GM23338 (cell line): ENCODE results near the gene RNASE8. TPM values are rescaled to one million over a fixed set of nuclear protein-coding genes. Genes with fewer than 3 reads are reported as not detected.

Experiments used
- ATAC-seq: fragments of 200-7000 bp; cut with Tn5 transposase; 3 replicates; pipeline ENCODE4 v1.9.1; 2020
- DNase-seq: peaks from one replicate; pipeline ENCODE4 v3.0.0-alpha.2; 2015; ENCODE audit warnings: low spot score
- H2AFZ ChIP-seq: fragments of 200-600 bp; sonication (generic); 2 replicates; pipeline ENCODE4 v1.8.0; 2016; ENCODE audit warnings: antibody characterized with exemption, mild to moderate bottlenecking, moderate library complexity
- H3F3A ChIP-seq: fragments of 200-600 bp; sonication (generic); replicated peaks from 2 replicates; pipeline ENCODE4 v1.8.0; 2017; ENCODE audit warnings: antibody characterized with exemption, mixed run types, low read depth
- H3K27ac ChIP-seq: fragments of 200-600 bp; sonication (generic); 2 replicates; pipeline ENCODE4 v1.6.1; 2016; ENCODE audit warnings: low read depth
- H3K27me3 ChIP-seq: fragments of 200-600 bp; sonication (generic); 2 replicates; pipeline ENCODE4 v1.8.0; 2016; ENCODE audit warnings: mild to moderate bottlenecking, mixed run types, moderate library complexity; ENCODE audit not compliant: insufficient read depth
- H3K36me3 ChIP-seq: fragments of 200-600 bp; sonication (generic); 2 replicates; pipeline ENCODE4 v1.8.0; 2016; ENCODE audit warnings: mild to moderate bottlenecking; ENCODE audit not compliant: insufficient read depth
- H3K4me1 ChIP-seq: fragments of 200-600 bp; sonication (generic); 2 replicates; pipeline ENCODE4 v1.8.0; 2016; ENCODE audit warnings: mild to moderate bottlenecking, moderate library complexity; ENCODE audit not compliant: insufficient read depth
- H3K4me2 ChIP-seq: fragments of 200-600 bp; sonication (generic); 2 replicates; pipeline ENCODE4 v1.7.1; 2017; ENCODE audit warnings: mixed run types
- H3K4me3 ChIP-seq: fragments of 200-600 bp; sonication (generic); 2 replicates; pipeline ENCODE4 v1.6.1; 2016; ENCODE audit warnings: mixed run types
- H3K79me2 ChIP-seq: fragments of 200-600 bp; sonication (generic); replicated peaks from 2 replicates; pipeline ENCODE4 v1.8.0; 2017; ENCODE audit warnings: mild to moderate bottlenecking; ENCODE audit not compliant: insufficient read depth
- H3K9me2 ChIP-seq: fragments of 200-600 bp; sonication (generic); 2 replicates; pipeline ENCODE4 v1.8.0; 2017; ENCODE audit not compliant: insufficient read depth
- H4K20me1 ChIP-seq: fragments of 200-600 bp; sonication (generic); replicated peaks from 2 replicates; pipeline ENCODE4 v1.8.0; 2017; ENCODE audit warnings: mild to moderate bottlenecking; ENCODE audit not compliant: insufficient read depth
- H3K27ac Mint-ChIP-seq: 2 replicates; pipeline ENCODE4 v1.8.0; 2020; ENCODE audit warnings: inconsistent platforms, mild to moderate bottlenecking, moderate library complexity, mixed read lengths
- H3K27me3 Mint-ChIP-seq: 3 replicates; pipeline ENCODE4 v1.8.0; 2022; ENCODE audit warnings: low read depth, mild to moderate bottlenecking, moderate library complexity, mixed read lengths, inconsistent platforms; ENCODE audit not compliant: insufficient read depth, poor library complexity
- H3K36me3 Mint-ChIP-seq: 3 replicates; pipeline ENCODE4 v1.8.0; 2021; ENCODE audit warnings: low read depth, mild to moderate bottlenecking, inconsistent platforms, moderate library complexity, mixed read lengths
- H3K4me1 Mint-ChIP-seq: 3 replicates; pipeline ENCODE4 v1.8.0; 2020; ENCODE audit warnings: mild to moderate bottlenecking, inconsistent platforms, mixed read lengths
- H3K4me3 Mint-ChIP-seq: 3 replicates; pipeline ENCODE4 v1.8.0; 2021; ENCODE audit warnings: moderate library complexity, mild to moderate bottlenecking, inconsistent platforms, mixed read lengths
- H3K9me3 Mint-ChIP-seq: 3 replicates; pipeline ENCODE4 v1.8.0; 2020; ENCODE audit warnings: moderate library complexity, mild to moderate bottlenecking, inconsistent platforms, mixed read lengths
- CREB1 ChIP-seq: fragments of 250-450 bp; sonication (Bioruptor Pico); IDR thresholded peaks from 2 replicates; pipeline ENCODE4 v1.5.0; 2020; ENCODE audit warnings: low read depth, mild to moderate bottlenecking, moderate library complexity
- EZH2 ChIP-seq: fragments of 200-600 bp; sonication (generic); IDR thresholded peaks from one replicate; pipeline ENCODE4 v1.8.0; 2017; ENCODE audit warnings: antibody characterized with exemption, mild to moderate bottlenecking, low read depth; ENCODE audit not compliant: unreplicated experiment
- EZH2phosphoT487 ChIP-seq: fragments of 200-600 bp; sonication (generic); IDR thresholded peaks from one replicate; pipeline ENCODE4 v1.8.1; 2018; ENCODE audit warnings: antibody characterized with exemption; ENCODE audit not compliant: unreplicated experiment
- JUNB ChIP-seq: IDR thresholded peaks from one replicate; pipeline ENCODE4 v1.6.1; 2016; ENCODE audit warnings: antibody characterized with exemption; ENCODE audit not compliant: unreplicated experiment
- NANOG ChIP-seq: IDR thresholded peaks from 2 replicates; pipeline ENCODE4 v1.6.1; 2016; ENCODE audit warnings: antibody characterized with exemption, borderline replicate concordance
- POLR2AphosphoS5 ChIP-seq: IDR thresholded peaks from 2 replicates; pipeline ENCODE4 v1.6.1; 2016; ENCODE audit warnings: antibody characterized with exemption, low read depth
- STAT1 ChIP-seq: IDR thresholded peaks from one replicate; pipeline ENCODE4 v1.6.1; 2016; ENCODE audit warnings: antibody characterized with exemption; ENCODE audit not compliant: unreplicated experiment
- ZNF114 ChIP-seq: fragments of 250-450 bp; sonication (Bioruptor Pico); IDR thresholded peaks from 2 replicates; pipeline ENCODE4 v1.5.0; 2020; ENCODE audit warnings: mild to moderate bottlenecking, moderate library complexity
- ZNF331 ChIP-seq: fragments of 250-450 bp; sonication (Bioruptor Pico); IDR thresholded peaks from 2 replicates; pipeline ENCODE4 v1.5.0; 2020; ENCODE audit warnings: low read depth, mild to moderate bottlenecking, moderate library complexity
- polyA plus RNA-seq: library from polyadenylated mRNA; unstranded; fragments of >200 nt; fragmentation: Nextera tagmentation; extraction: Ambion mirVana; gene quantifications from 2 replicates; pipeline ENCODE4 v1.2.1, GENCODE V29; 2016
- total RNA-seq: library from RNA; depleted of rRNA; stranded (reverse); fragments of >200 nt; shearing (Covaris generic); gene quantifications from 2 replicates; pipeline ENCODE4 v1.2.3, GENCODE V29; 2014
- TF ChIP-seq, protein P1 (sequence below), 2 experiments: fragments of 200-600 bp in 1 of 2; sonication (generic) in 1 of 2; conservative IDR thresholded peaks; 2 replicates each; pipeline versions ENCODE4 v1.5.1 to v1.6.1; 2016 to 2017; ENCODE audit warnings: antibody characterized with exemption in 2 of 2, low read depth in 2 of 2, mild to moderate bottlenecking in 2 of 2, moderate library complexity in 1 of 2
- TF ChIP-seq, protein P2 (sequence below): IDR thresholded peaks from one replicate; pipeline ENCODE4 v1.6.1; 2018; ENCODE audit warnings: antibody characterized with exemption; ENCODE audit not compliant: unreplicated experiment
- TF ChIP-seq, protein P3 (sequence below): IDR thresholded peaks from 2 replicates; pipeline ENCODE4 v1.6.1; 2016; ENCODE audit warnings: antibody characterized with exemption

RNASE8 gene
- total and polyA plus RNA-seq, 2 experiments from 2014 or later = not detected

GRCh38 chr14:21014761-21015190, 42.8 kb upstream of the RNASE8 start:
- H3K79me2 ChIP-seq = no peaks in the 10 kb centered on the region
- H3K27me3 Mint-ChIP-seq = peaks cover 5% of the 10 kb centered on the region
- no peak overlapping the region for H3K27ac ChIP-seq
- ATAC-seq (peak; percentile 92), DNase-seq (peak; percentile 98)
- no peak overlapping the region for H3K27ac Mint-ChIP-seq
- no peaks in the 10 kb centered on the region for H3K9me3 Mint-ChIP-seq
- H3K4me2 ChIP-seq = no peak overlapping the region
- H3K36me3 Mint-ChIP-seq = peaks cover 3% of the 10 kb centered on the region; the same call in 2 of the 3 replicates
- H2AFZ ChIP-seq = no peak overlapping the region
- TF ChIP-seq, protein P1, sequence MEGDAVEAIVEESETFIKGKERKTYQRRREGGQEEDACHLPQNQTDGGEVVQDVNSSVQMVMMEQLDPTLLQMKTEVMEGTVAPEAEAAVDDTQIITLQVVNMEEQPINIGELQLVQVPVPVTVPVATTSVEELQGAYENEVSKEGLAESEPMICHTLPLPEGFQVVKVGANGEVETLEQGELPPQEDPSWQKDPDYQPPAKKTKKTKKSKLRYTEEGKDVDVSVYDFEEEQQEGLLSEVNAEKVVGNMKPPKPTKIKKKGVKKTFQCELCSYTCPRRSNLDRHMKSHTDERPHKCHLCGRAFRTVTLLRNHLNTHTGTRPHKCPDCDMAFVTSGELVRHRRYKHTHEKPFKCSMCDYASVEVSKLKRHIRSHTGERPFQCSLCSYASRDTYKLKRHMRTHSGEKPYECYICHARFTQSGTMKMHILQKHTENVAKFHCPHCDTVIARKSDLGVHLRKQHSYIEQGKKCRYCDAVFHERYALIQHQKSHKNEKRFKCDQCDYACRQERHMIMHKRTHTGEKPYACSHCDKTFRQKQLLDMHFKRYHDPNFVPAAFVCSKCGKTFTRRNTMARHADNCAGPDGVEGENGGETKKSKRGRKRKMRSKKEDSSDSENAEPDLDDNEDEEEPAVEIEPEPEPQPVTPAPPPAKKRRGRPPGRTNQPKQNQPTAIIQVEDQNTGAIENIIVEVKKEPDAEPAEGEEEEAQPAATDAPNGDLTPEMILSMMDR (conservative IDR thresholded peaks at IDR 0.05; ENCODE audit: low read depth in 2 of 2) = peak; percentile 91 to 97
- TF ChIP-seq ZNF331 (CRISPR knock-in tag) (no peak), ZNF114 (CRISPR knock-in tag) (no peak), NANOG (no peak), JUNB (no peak), EZH2phosphoT487 (no peak), POLR2AphosphoS5 (no peak), EZH2 (no peak), CREB1 (CRISPR knock-in tag) (peak; percentile 4; the same call in 1 of the 2 replicates), STAT1 (no peak)
- TF ChIP-seq, protein P2, sequence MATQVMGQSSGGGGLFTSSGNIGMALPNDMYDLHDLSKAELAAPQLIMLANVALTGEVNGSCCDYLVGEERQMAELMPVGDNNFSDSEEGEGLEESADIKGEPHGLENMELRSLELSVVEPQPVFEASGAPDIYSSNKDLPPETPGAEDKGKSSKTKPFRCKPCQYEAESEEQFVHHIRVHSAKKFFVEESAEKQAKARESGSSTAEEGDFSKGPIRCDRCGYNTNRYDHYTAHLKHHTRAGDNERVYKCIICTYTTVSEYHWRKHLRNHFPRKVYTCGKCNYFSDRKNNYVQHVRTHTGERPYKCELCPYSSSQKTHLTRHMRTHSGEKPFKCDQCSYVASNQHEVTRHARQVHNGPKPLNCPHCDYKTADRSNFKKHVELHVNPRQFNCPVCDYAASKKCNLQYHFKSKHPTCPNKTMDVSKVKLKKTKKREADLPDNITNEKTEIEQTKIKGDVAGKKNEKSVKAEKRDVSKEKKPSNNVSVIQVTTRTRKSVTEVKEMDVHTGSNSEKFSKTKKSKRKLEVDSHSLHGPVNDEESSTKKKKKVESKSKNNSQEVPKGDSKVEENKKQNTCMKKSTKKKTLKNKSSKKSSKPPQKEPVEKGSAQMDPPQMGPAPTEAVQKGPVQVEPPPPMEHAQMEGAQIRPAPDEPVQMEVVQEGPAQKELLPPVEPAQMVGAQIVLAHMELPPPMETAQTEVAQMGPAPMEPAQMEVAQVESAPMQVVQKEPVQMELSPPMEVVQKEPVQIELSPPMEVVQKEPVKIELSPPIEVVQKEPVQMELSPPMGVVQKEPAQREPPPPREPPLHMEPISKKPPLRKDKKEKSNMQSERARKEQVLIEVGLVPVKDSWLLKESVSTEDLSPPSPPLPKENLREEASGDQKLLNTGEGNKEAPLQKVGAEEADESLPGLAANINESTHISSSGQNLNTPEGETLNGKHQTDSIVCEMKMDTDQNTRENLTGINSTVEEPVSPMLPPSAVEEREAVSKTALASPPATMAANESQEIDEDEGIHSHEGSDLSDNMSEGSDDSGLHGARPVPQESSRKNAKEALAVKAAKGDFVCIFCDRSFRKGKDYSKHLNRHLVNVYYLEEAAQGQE = no peak
- no peak overlapping the region for H3K4me3 ChIP-seq
- no peaks in the 10 kb centered on the region for H3K36me3 ChIP-seq
- H3K4me1 Mint-ChIP-seq = peaks cover 9% of the 10 kb centered on the region
- no peaks in the 10 kb centered on the region for H4K20me1 ChIP-seq
- 0 out of 2 replicates have a peak, but pooled peaks cover 7% of the 10 kb centered on the region for H3K4me1 ChIP-seq
- H3K4me3 Mint-ChIP-seq = no peak overlapping the region
- no peaks in the 10 kb centered on the region for H3K9me2 ChIP-seq
- no peaks in the 10 kb centered on the region for H3F3A ChIP-seq
- H3K27me3 ChIP-seq = no peaks in the 10 kb centered on the region

- Histone ChIP-seq H3K9me2 (no peaks in the 10 kb centered on the region), H3K4me1 (0 out of 2 replicates have a peak, but pooled peaks cover 7% of the 10 kb centered on the region), H3K4me2 (no peak overlapping the region), H3K27me3 (no peaks in the 10 kb centered on the region), H4K20me1 (no peaks in the 10 kb centered on the region), H3K4me3 (no peak overlapping the region), H2AFZ (no peak overlapping the region), H3F3A (no peaks in the 10 kb centered on the region), H3K79me2 (no peaks in the 10 kb centered on the region), H3K27ac (no peak overlapping the region), H3K36me3 (no peaks in the 10 kb centered on the region)
- Mint-ChIP-seq H3K9me3 (no peaks in the 10 kb centered on the region), H3K27ac (no peak overlapping the region), H3K4me3 (no peak overlapping the region), H3K27me3 (peaks cover 5% of the 10 kb centered on the region), H3K36me3 (peaks cover 3% of the 10 kb centered on the region; the same call in 2 of the 3 replicates), H3K4me1 (peaks cover 9% of the 10 kb centered on the region)
- ATAC-seq = peak; percentile 54
- peak; percentile 14 for DNase-seq
- TF ChIP-seq ZNF331 (CRISPR knock-in tag) = no peak
- TF ChIP-seq, protein P2 = no peak
- TF ChIP-seq EZH2phosphoT487 = no peak
- TF ChIP-seq, protein P3, sequence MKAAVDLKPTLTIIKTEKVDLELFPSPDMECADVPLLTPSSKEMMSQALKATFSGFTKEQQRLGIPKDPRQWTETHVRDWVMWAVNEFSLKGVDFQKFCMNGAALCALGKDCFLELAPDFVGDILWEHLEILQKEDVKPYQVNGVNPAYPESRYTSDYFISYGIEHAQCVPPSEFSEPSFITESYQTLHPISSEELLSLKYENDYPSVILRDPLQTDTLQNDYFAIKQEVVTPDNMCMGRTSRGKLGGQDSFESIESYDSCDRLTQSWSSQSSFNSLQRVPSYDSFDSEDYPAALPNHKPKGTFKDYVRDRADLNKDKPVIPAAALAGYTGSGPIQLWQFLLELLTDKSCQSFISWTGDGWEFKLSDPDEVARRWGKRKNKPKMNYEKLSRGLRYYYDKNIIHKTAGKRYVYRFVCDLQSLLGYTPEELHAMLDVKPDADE = no peak
- TF ChIP-seq NANOG = no peak
- no peak for TF ChIP-seq CREB1 (CRISPR knock-in tag)
- TF ChIP-seq POLR2AphosphoS5 = no peak
Observed at GRCh38 chr14:21015312-21015711, 42.3 kb upstream of the RNASE8 start.
